T47D (cell line): ENCODE results near the gene CPA4.

ENCODE experiments used
- DNase-seq, 2 experiments: peaks; one replicate each; pipeline versions ENCODE4 v3.0.0 to v3.0.0-alpha.2; 2011 to 2012; ENCODE audit warnings: low read depth in 1 of 2, low spot score in 1 of 2
- JUND ChIP-seq: IDR thresholded peaks from 2 replicates; pipeline ENCODE4 v1.6.1; 2012; ENCODE audit warnings: low read depth
- in situ Hi-C: cut with HindIII; loops from 2 replicates; pipeline ENCODE4 v1.10.0; 2016; ENCODE audit warnings: low sequenced_read_pairs, low pct_unique_long_range_greater_than_20kb

Gene CPA4

GRCh38 chr7:130277763-130278643 lies 15.0 kb upstream of the CPA4 start:
- DNase-seq: peak; percentile 37 to 72
- TF ChIP-seq JUND: no peak
- in situ Hi-C loops: no loop called here

- no peak for DNase-seq
Measured at GRCh38 chr7:130278860-130279259, 14.1 kb upstream of the CPA4 start.

GRCh38 chr7:130279286-130279685 lies 13.7 kb upstream of the CPA4 start:
- TF ChIP-seq JUND: no peak
- in situ Hi-C loops: no loop called here
- DNase-seq: no peak

More at GRCh38 chr7:130278860-130279259, 14.1 kb upstream of the CPA4 start:
- in situ Hi-C loops: no loop called here
- TF ChIP-seq JUND: no peak

GRCh38 chr7:130279906-130280305 lies 13.1 kb upstream of the CPA4 start:
- no peak for DNase-seq
- no peak for TF ChIP-seq JUND
- in situ Hi-C loops: no loop called here

- DNase-seq: no peak
- TF ChIP-seq JUND: no peak
- in situ Hi-C loops: no loop called here
Measured at GRCh38 chr7:130281260-130281659, 11.7 kb upstream of the CPA4 start.

- in situ Hi-C loops: no loop called here
- no peak for TF ChIP-seq JUND
- DNase-seq: no peak
Measured at GRCh38 chr7:130286881-130287280, 6.1 kb upstream of the CPA4 start.

- DNase-seq: no peak
- no peak for TF ChIP-seq JUND
- in situ Hi-C loops: no loop called here
Measured at GRCh38 chr7:130288168-130288567, 4.8 kb upstream of the CPA4 start.

GRCh38 chr7:130288829-130289228 lies 4.1 kb upstream of the CPA4 start:
- in situ Hi-C loops: no loop called here
- DNase-seq: no peak
- TF ChIP-seq JUND: no peak

- no peak for DNase-seq
- no peak for TF ChIP-seq JUND
- in situ Hi-C loops: no loop called here
Measured at GRCh38 chr7:130289478-130289877, 3.5 kb upstream of the CPA4 start.

- in situ Hi-C loops: no loop called here
- no peak for TF ChIP-seq JUND
- DNase-seq: no peak
Measured at GRCh38 chr7:130290745-130291144, 2.2 kb upstream of the CPA4 start.

GRCh38 chr7:130293521-130293920 lies 560 bp downstream of the CPA4 start:
- in situ Hi-C loops: no loop called here
- no peak for DNase-seq
- no peak for TF ChIP-seq JUND

GRCh38 chr7:130294314-130294713 lies 1.4 kb downstream of the CPA4 start:
- no peak for TF ChIP-seq JUND
- in situ Hi-C loops: no loop called here
- no peak for DNase-seq

GRCh38 chr7:130296221-130296951 lies 3.4 kb downstream of the CPA4 start:
- no peak for DNase-seq
- in situ Hi-C loops: no loop called here
- no peak for TF ChIP-seq JUND
